WERI-Rb-1 (cell line): Measurements from ENCODE around the gene EEF2KMT.

Source experiments
- DNase-seq: peaks from one replicate; pipeline ENCODE4 v3.0.0-alpha.2; 2020
- H3K27ac ChIP-seq: fragments of 250-450 bp; sonication (Bioruptor Pico); 2 replicates; pipeline ENCODE4 v1.5.1; 2020; ENCODE audit warnings: mild to moderate bottlenecking, moderate library complexity
- H3K27me3 ChIP-seq: fragments of 250-450 bp; sonication (Bioruptor Pico); 2 replicates; pipeline ENCODE4 v1.5.1; 2021; ENCODE audit warnings: mild to moderate bottlenecking, low read depth, moderate library complexity; ENCODE audit not compliant: insufficient read depth, severe bottlenecking
- H3K36me3 ChIP-seq: fragments of 250-450 bp; sonication (Bioruptor Pico); 2 replicates; pipeline ENCODE4 v1.5.1; 2020; ENCODE audit warnings: mild to moderate bottlenecking, moderate library complexity
- H3K4me3 ChIP-seq: 2 replicates; pipeline ENCODE4 v1.5.1; 2011; ENCODE audit warnings: low read depth, mild to moderate bottlenecking, control low read depth, low read length
- H3K9me3 ChIP-seq: fragments of 250-450 bp; sonication (Bioruptor Pico); 2 replicates; pipeline ENCODE4 v1.5.1; 2021; ENCODE audit warnings: mild to moderate bottlenecking, moderate library complexity; ENCODE audit not compliant: severe bottlenecking
- TF ChIP-seq, protein P1 (sequence below): IDR thresholded peaks from 2 replicates; pipeline ENCODE4 v1.5.1; 2011; ENCODE audit warnings: low read depth, mild to moderate bottlenecking, control low read depth, inconsistent platforms, low read length

Gene EEF2KMT

DNA sequence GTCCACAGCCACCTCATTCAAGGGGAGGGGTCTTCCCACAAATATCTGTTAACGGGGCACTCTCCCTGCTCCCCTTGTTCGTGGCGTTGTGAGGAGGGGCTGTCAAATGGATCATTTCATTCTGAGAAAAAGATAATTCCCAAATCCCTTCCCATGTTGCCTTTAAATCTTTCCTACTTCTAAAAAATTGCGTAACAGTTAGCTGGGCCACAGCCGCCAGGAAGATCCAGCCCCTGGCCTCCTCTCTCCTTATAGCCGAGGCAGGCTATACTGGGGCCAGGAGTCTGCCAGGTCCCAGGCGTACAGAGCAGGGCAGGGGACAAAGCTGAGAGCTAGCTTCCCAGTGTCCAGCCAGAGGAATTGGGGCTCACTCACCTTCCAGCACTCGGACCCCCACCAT lies 32.3 kb downstream of the EEF2KMT start:
- Histone ChIP-seq H3K4me3 (no peak overlapping the region), H3K9me3 (no peaks in the 10 kb centered on the region), H3K36me3 (no peaks in the 10 kb centered on the region), H3K27ac (no peak overlapping the region), H3K27me3 (no peaks in the 10 kb centered on the region)
- TF ChIP-seq, protein P1, sequence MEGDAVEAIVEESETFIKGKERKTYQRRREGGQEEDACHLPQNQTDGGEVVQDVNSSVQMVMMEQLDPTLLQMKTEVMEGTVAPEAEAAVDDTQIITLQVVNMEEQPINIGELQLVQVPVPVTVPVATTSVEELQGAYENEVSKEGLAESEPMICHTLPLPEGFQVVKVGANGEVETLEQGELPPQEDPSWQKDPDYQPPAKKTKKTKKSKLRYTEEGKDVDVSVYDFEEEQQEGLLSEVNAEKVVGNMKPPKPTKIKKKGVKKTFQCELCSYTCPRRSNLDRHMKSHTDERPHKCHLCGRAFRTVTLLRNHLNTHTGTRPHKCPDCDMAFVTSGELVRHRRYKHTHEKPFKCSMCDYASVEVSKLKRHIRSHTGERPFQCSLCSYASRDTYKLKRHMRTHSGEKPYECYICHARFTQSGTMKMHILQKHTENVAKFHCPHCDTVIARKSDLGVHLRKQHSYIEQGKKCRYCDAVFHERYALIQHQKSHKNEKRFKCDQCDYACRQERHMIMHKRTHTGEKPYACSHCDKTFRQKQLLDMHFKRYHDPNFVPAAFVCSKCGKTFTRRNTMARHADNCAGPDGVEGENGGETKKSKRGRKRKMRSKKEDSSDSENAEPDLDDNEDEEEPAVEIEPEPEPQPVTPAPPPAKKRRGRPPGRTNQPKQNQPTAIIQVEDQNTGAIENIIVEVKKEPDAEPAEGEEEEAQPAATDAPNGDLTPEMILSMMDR = no peak
- DNase-seq = no peak

DNA sequence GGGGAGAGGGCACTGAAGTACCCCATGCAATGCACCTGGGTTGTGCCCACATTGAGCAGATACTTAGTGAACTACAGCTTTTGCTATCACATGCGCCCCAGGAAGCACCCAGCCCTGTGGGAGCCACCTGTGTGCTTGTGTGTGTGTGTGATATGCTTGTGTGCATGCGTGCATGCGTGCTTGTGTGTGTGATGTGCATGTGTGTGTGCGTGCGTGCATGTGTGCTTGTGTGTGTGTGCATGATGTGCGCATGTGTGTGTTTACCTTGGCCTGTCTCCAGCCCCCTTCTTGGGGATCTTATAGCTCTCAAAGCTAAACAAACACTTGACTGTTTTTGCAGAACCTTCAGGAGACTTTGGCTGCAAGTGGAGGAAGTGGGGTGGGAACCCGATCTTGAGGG lies 32.7 kb downstream of the EEF2KMT start:
- no peaks in the 10 kb centered on the region for H3K36me3 ChIP-seq
- TF ChIP-seq, protein P1 = no peak
- H3K4me3 ChIP-seq = no peak overlapping the region
- DNase-seq = no peak
- H3K9me3 ChIP-seq = no peaks in the 10 kb centered on the region
- H3K27ac ChIP-seq = no peak overlapping the region
- H3K27me3 ChIP-seq = no peaks in the 10 kb centered on the region

DNA sequence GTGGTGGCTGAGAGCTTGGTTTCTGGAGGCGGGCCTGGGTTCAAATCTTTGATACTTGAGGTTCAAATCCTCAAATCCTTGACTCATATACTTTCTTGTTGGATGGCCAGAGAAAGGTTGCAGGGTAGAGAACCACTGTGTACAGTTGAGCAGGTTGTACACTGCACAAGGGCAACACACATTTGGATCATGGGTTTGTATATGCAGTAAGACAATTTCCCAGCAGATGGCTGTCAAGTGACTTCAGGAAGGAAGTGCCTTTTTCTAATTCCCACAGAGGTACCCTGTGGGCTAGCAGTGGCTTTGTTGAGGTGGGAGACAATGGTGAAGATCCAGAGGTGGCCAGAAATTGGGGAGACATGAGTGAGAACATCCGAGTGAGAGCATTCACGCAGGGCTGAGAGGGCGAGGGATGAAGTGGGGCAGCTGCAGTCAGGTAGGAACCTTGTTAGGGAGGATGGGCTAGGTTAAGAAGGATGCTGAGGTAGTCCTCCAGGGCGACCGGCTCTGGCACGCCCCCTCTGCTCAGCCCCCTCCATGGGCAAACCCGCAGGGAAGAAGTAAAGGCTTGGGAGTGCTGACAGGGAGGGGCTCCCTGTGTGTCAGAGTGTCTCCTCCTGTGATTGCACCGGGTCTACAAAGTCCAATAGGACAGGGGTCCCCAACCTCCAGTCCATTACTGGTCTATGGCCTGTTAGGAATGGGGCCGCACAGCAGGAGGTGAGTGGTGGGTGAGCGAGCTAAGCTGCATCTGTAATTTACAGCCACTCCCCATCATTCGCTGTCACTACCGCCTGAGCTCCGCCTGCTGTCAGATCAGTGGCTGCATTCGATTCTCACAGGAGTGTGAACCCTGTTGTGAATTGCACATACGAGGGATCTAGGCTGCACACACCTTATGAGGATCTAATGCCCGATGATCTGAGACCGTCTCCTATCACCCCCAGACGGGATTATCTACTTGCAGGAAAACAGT lies 34.5 kb downstream of the EEF2KMT start:
- Histone ChIP-seq H3K36me3 (no peaks in the 10 kb centered on the region), H3K9me3 (no peaks in the 10 kb centered on the region), H3K27ac (no peak overlapping the region), H3K4me3 (no peak overlapping the region), H3K27me3 (no peaks in the 10 kb centered on the region)
- peak; percentile 44 for DNase-seq
- TF ChIP-seq, protein P1 = peak; percentile 36; the same call in 1 of the 2 replicates

DNA sequence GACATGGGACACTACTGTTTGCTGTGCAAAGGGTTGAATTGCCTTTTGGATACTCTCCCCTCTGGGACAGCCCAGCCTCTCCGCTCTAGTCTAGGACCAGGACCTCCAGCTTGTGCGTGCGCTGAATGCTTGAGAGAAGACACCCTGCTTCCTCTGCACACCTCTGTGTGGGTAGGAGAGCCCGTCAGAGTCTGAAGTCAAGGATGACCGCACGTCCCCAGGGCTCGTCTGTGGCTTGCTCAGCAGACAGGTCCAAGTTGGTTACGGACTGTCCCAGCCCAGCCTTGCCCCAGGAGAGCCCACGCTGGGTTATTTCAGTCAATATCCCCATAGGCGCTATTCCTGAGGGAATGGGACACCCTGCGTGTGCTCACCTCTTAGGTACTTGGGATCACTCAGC lies 35.5 kb downstream of the EEF2KMT start:
- TF ChIP-seq, protein P1 = no peak
- no peaks in the 10 kb centered on the region for H3K9me3 ChIP-seq
- no peaks in the 10 kb centered on the region for H3K36me3 ChIP-seq
- no peaks in the 10 kb centered on the region for H3K27me3 ChIP-seq
- no peak overlapping the region for H3K4me3 ChIP-seq
- DNase-seq = no peak
- H3K27ac ChIP-seq = no peak overlapping the region

- H3K27ac ChIP-seq = no peak overlapping the region
- H3K36me3 ChIP-seq = no peaks in the 10 kb centered on the region
- no peak for DNase-seq
- H3K9me3 ChIP-seq = no peaks in the 10 kb centered on the region
- H3K4me3 ChIP-seq = no peak overlapping the region
- no peaks in the 10 kb centered on the region for H3K27me3 ChIP-seq
- TF ChIP-seq, protein P1 = no peak
These were observed 37.4 kb downstream of the EEF2KMT start for GRCh38 chr16:5060073-5060641.
